ENCODE results near the gene GDAP1L1. TPM values are rescaled to one million over a fixed set of nuclear protein-coding genes. Genes with fewer than 3 reads are reported as not detected.

Gene GDAP1L1
- total RNA-seq, 2 experiments from 2014 or later: 0.27 TPM; not detected in 1

GRCh38 chr20:44288252-44288651, 41.1 kb downstream of the GDAP1L1 start:
- no peak for DNase-seq (ENCODE audit: low spot score)
- CTCF ChIA-PET (ENCODE audit: unreplicated experiment): no interaction called here

GRCh38 chr20:44291754-44292153, 44.6 kb downstream of the GDAP1L1 start:
- Histone ChIP-seq H3K4me3 (ENCODE audit: low read depth, low read length, poor library complexity, severe bottlenecking) (no peak overlapping the region), H3K9me3 (ENCODE audit: low read length) (no peaks in the 10 kb centered on the region), H3K4me2 (ENCODE audit: low read length) (no peak overlapping the region), H3K27ac (ENCODE audit: low read depth, low read length, poor library complexity, severe bottlenecking) (no peak overlapping the region), H3K79me2 (ENCODE audit: insufficient read depth, low read depth, low read length) (no peaks in the 10 kb centered on the region), H2AFZ (ENCODE audit: low read length) (no peak overlapping the region), H3K36me3 (ENCODE audit: insufficient read depth, low read length) (no peaks in the 10 kb centered on the region), H4K20me1 (ENCODE audit: insufficient read depth, low read length) (no peaks in the 10 kb centered on the region), H3K4me1 (ENCODE audit: insufficient read depth, low read length, poor library complexity, severe bottlenecking) (no peaks in the 10 kb centered on the region), H3K9me2 (ENCODE audit: insufficient read depth, low read length) (no peaks in the 10 kb centered on the region)
- POLR2A ChIA-PET: no interaction called here
- CTCF ChIA-PET (ENCODE audit: unreplicated experiment): no interaction called here
- TF ChIP-seq EZH2phosphoT487 (IDR thresholded peaks at IDR 0.05; ENCODE audit: borderline replicate concordance, low read depth, low read length): no peak
- no peak for TF ChIP-seq CTCF (conservative IDR thresholded peaks at IDR 0.05; ENCODE audit: low read length)
- intact Hi-C loops (cut with micrococcal nuclease; ENCODE audit: unreplicated experiment): no loop called here
- no peak for DNase-seq (ENCODE audit: low spot score)
- no TSS peak for BruUV-seq (replicated peaks)

More at GRCh38 chr20:44288252-44288651, 41.1 kb downstream of the GDAP1L1 start:
- H3K9me2 ChIP-seq (ENCODE audit: insufficient read depth, low read length): no peaks in the 10 kb centered on the region
- TF ChIP-seq CTCF (conservative IDR thresholded peaks at IDR 0.05; ENCODE audit: low read length): no peak
- no peak for TF ChIP-seq EZH2phosphoT487 (IDR thresholded peaks at IDR 0.05; ENCODE audit: borderline replicate concordance, low read depth, low read length)
- H4K20me1 ChIP-seq (ENCODE audit: insufficient read depth, low read length): no peaks in the 10 kb centered on the region
- no peak overlapping the region for H3K4me2 ChIP-seq (ENCODE audit: low read length)
- no peaks in the 10 kb centered on the region for H3K4me1 ChIP-seq (ENCODE audit: insufficient read depth, low read length, poor library complexity, severe bottlenecking)
- no TSS peak for BruUV-seq (replicated peaks)
- intact Hi-C loops (cut with micrococcal nuclease; ENCODE audit: unreplicated experiment): no loop called here
- no peak overlapping the region for H3K27ac ChIP-seq (ENCODE audit: low read depth, low read length, poor library complexity, severe bottlenecking)
- H3K79me2 ChIP-seq (ENCODE audit: insufficient read depth, low read depth, low read length): no peaks in the 10 kb centered on the region
- H3K36me3 ChIP-seq (ENCODE audit: insufficient read depth, low read length): no peaks in the 10 kb centered on the region
- no peak overlapping the region for H3K4me3 ChIP-seq (ENCODE audit: low read depth, low read length, poor library complexity, severe bottlenecking)
- H3K9me3 ChIP-seq (ENCODE audit: low read length): no peaks in the 10 kb centered on the region
- no peak overlapping the region for H2AFZ ChIP-seq (ENCODE audit: low read length)
- POLR2A ChIA-PET: no interaction called here

GRCh38 chr20:44296011-44296410, 48.9 kb downstream of the GDAP1L1 start:
- Histone ChIP-seq H3K79me2 (ENCODE audit: insufficient read depth, low read depth, low read length) (no peaks in the 10 kb centered on the region), H3K4me3 (ENCODE audit: low read depth, low read length, poor library complexity, severe bottlenecking) (no peak overlapping the region), H3K27ac (ENCODE audit: low read depth, low read length, poor library complexity, severe bottlenecking) (no peak overlapping the region), H3K36me3 (ENCODE audit: insufficient read depth, low read length) (no peaks in the 10 kb centered on the region), H2AFZ (ENCODE audit: low read length) (no peak overlapping the region), H3K9me2 (ENCODE audit: insufficient read depth, low read length) (no peaks in the 10 kb centered on the region), H4K20me1 (ENCODE audit: insufficient read depth, low read length) (no peaks in the 10 kb centered on the region), H3K4me1 (ENCODE audit: insufficient read depth, low read length, poor library complexity, severe bottlenecking) (no peaks in the 10 kb centered on the region), H3K9me3 (ENCODE audit: low read length) (no peaks in the 10 kb centered on the region), H3K4me2 (ENCODE audit: low read length) (no peak overlapping the region)
- intact Hi-C loops (cut with micrococcal nuclease; ENCODE audit: unreplicated experiment): no loop called here
- TF ChIP-seq CTCF (conservative IDR thresholded peaks at IDR 0.05; ENCODE audit: low read length) (no peak), EZH2phosphoT487 (IDR thresholded peaks at IDR 0.05; ENCODE audit: borderline replicate concordance, low read depth, low read length) (no peak)
- ChIA-PET POLR2A (no interaction called here), CTCF (ENCODE audit: unreplicated experiment) (no interaction called here)
- DNase-seq (ENCODE audit: low spot score): no peak
- BruUV-seq (replicated peaks): no TSS peak
